Hematopoietic multipotent progenitor cell treated with erythropoietin and hydrocortisone succinate and interleukin-3 and kit ligand, for 15 days (in vitro differentiated cells): Measurements from ENCODE around the gene GTF2A2.

ENCODE experiments used
- DNase-seq: peaks from one replicate; pipeline ENCODE4 v3.0.0-alpha.2; 2015; ENCODE audit warnings: low spot score

The GTF2A2 gene

GRCh38 chr15:59605994-59606393 lies 51.3 kb downstream of the GTF2A2 start:
- DNase-seq, result no peak

GRCh38 chr15:59598461-59598860 lies 58.9 kb downstream of the GTF2A2 start:
- DNase-seq, result no peak

GRCh38 chr15:59596640-59597039 lies 60.7 kb downstream of the GTF2A2 start:
- no peak for DNase-seq

GRCh38 chr15:59595434-59595915 lies 61.8 kb downstream of the GTF2A2 start:
- DNase-seq, result no peak

GRCh38 chr15:59594991-59595390 lies 62.3 kb downstream of the GTF2A2 start:
- DNase-seq, result no peak

- no peak for DNase-seq
These were observed 62.8 kb downstream of the GTF2A2 start for GRCh38 chr15:59594493-59594942.

- DNase-seq, result no peak
These were observed 66.0 kb downstream of the GTF2A2 start for GRCh38 chr15:59591356-59591755.

- DNase-seq, result no peak
These were observed 67.3 kb downstream of the GTF2A2 start for GRCh38 chr15:59590027-59590426.
